ENCODE measurements around the gene ENDOV.

Gene ENDOV

DNA sequence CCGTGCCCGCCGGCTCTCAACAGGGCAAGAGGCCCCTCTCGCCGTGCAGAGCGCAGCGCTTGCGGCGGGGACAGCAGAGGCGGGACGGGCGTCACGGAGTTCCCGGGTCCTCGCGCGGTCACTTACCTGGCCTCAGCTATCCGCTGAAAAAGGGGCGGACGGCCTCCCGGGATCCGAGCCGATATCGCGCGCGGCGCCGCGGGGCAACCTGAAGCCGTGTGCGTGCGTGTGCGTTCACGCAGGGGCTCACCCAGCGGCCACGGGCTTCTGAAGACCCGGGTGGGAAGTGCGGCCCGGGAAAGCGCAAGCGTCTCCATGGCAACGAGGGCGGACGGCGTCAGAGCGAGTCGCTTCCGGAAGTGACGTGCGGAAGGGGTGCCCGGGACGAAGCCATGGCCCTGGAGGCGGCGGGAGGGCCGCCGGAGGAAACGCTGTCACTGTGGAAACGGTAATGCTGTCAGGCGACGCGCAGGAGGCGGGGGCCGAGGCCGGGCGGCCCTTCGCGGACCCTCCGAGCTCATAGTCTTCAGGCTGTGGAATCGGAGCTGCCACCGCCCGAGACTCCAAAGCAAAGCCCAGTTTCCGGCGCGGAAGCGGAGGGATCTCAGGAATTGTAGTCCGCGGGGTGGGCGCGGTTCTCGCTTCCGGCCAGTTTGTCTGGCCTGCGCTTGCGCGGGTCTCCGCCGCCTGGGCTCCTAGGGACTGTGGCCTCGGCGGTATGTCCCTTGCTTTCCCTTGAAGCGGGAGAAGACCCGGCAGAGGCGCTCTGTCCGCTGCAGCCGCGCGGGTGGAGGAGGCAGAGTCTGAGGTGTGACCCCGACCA, at the start of gene ENDOV:
Gene ENDOV (plus strand): TSS at position 365 of the 823 bp plus-strand sequence. CDS start 28 bp downstream, at position 393.
- DNase-seq (ENCODE audit: low spot score) = peak; percentile 98

DNA sequence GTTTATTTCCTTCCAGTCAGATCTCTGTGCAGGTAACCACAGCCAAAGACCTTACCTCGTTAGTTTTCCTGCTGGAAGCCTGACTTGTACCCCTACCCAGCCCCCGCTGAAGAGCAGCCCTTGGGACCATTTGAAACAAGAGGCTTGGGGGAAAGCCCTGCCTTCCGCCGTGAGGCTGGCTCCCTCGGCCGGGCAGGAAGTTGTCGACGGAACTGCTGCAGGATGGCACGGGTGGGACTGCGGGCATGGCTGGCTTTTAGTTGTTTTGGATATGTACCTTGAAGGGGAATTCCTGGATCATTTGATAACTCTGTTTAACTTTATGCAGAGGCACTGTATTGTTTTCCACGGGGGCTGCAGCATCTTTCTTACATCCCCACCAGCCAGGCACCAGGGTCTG, 49.0 kb upstream of the ENDOV start:
- DNase-seq (ENCODE audit: low spot score) = no peak

DNA sequence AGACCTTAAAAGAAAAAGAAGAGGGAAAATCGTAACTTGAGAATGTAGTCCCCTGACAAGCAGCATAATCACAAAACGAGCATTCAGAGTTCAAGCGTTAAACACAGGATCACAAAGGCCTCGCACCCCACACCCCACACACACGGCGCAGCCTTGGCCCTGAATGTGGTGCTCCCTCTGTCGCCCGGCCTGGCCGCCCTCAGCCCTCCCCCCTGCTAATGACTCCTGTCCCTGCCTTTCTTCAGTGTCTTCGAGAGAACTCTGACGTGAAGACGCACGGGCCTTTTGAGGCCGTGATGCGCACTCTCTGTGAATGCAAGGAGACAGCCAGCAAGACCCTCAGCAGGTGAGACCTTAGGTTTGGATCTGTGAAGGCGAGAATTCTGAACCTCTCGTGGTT, 47.5 kb upstream of the ENDOV start:
- DNase-seq (ENCODE audit: low spot score) = no peak

DNA sequence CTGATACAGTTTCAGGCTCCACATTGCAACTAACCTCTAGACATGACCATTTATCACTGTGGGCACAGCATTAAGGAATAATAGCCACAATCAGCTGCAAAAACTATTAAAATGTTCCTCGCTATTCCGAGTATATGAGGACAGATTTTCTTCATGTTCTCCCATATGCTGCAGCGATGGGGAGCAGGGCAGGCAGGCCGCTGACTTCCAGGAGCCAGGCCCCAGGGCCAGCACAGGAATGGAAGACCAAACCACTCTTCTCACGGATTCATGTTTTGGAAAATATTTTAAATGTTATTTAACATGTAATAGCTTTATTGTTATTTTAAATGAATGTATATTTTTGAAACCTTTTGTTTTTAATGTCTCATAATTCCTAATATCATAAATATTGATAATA, 43.8 kb upstream of the ENDOV start:
- no peak for DNase-seq (ENCODE audit: low spot score)

DNA sequence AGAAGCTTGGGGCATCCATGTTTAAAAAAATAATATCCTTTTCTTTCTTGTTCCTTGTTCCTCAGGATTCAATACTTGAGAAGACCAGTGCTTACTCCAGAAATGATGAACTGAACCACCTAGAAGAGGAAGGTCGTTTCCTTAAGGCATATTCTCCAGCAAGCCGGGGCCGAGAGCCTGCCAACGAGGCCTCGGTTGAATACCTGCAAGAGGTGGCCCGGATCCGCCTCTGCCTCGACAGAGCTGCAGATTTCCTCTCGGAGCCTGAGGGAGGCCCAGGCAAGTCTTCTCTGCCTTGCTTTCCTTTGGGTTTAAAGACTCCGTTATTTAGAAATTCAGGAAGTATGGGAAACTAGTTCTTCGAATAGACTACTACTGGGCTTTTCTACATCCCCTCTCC, 42.5 kb upstream of the ENDOV start:
- DNase-seq (ENCODE audit: low spot score) = no peak

DNA sequence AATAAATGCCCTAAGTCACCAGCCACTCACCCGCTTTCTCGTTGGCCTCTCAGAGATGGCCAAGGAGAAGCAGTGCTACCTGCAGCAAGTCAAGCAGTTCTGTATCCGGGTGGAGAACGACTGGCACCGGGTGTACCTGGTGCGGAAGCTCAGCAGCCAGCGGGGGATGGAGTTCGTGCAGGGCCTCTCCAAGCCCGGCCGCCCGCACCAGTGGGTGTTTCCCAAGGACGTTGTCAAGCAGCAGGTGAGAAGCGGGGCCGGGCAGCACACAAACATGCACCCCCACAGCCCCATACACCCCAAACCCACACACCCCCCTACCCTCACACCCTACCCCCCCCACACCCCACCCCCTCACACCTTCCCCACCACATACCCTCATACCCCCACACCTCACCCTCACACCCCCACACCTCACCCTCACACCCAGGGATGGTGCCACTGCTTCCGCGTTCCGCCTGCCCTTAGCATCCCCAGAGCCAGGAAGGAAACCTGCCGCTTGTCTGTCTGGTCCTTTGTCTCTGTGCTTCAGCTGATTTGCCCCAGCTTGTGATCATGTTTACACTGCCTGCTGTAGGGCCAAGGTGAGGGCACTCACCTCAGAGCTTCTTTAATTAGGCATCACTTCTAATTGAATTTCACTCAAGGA, 41.9 kb upstream of the ENDOV start:
- no peak for DNase-seq (ENCODE audit: low spot score)

DNA sequence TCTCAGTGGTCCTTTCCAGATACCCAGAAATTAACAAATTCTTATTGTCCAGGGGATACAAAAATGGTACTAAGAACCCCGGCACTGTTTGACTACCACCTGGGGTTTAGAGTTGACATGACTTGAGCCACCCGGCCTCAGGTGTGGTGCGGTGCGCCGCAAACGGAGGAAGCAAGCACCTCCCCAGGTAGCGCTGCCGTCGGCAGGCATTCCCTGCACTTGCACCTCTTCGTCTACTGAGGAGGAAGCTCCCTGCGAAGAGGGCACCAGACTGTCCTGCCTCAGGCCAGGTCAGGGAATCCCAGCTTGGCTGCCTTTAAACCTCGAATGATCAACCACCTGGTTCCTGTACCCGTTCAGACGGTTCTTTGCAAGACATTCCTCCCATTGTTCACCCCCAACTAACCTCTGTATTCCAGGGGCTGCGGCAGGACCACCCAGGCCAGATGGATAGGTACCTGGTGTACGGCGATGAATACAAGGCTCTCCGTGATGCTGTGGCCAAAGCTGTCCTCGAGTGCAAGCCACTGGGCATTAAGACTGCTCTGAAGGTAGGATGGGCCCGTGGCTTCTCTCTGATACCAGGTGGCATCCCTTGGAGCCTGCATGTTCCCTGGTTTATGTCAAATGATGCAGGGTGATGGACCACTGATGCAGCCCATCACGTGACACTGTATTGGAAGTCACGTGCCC, 40.8 kb upstream of the ENDOV start:
- no peak for DNase-seq (ENCODE audit: low spot score)

DNA sequence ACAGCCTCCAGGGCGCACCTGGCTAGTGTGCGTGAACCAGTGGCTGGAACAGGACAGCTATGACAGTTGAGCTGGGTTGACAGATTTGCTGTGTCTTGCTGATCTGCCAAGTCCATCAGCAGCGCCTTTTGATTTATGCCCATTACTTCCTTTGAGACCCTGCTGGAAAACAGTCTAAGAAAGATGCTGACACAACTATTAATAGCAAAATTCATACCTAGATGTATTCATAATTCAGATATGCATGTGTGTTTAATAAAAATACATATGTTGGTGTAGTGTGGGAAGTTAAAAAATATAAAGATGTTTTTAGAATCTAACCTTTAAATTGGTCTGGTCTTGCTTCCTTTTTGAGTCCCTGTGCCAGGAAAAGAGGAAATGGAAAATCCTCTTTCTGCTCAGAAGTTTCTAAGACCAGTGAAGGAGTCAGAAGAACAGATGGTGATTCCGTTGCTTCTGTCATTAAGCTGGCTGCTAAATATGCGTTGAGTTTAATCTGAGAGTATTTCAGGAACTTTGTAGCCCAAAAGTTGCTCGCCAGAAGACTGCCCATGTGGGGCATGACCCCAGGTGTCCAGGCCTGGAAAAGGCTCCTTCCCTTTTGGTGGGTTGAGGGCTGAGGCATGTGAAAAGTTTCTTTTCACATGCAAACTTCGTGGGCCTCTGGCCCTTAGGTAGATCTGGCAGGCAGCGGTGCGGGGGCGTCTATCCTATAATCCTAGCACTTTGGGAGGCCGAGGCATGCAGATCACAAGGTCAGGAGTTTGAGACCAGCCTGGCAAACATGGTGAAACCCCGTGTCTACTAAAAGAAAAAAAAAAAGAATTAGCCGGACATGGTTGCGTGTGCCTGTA, 40.0 kb upstream of the ENDOV start:
- DNase-seq (ENCODE audit: low spot score) = no peak

DNA sequence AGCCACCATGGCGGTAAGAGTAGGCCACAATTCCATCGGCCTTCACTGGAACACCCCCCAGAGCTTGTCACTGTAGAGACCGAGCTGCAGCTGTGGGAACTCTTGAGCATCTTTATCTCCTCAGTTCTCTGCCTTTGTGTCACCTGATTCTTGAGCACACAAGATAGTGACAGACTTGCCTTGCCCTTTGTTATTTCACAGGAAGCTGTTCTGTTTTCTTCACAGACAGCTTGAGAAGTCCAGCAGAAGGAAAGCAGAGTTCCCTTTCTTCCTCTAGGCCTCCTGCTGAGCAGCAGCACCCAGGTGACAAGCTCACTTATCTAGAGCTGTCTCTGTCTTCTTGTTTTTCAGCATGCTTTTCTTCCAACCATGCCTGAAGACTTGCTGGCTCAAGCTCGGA, 38.4 kb upstream of the ENDOV start:
- DNase-seq (ENCODE audit: low spot score) = no peak

DNA sequence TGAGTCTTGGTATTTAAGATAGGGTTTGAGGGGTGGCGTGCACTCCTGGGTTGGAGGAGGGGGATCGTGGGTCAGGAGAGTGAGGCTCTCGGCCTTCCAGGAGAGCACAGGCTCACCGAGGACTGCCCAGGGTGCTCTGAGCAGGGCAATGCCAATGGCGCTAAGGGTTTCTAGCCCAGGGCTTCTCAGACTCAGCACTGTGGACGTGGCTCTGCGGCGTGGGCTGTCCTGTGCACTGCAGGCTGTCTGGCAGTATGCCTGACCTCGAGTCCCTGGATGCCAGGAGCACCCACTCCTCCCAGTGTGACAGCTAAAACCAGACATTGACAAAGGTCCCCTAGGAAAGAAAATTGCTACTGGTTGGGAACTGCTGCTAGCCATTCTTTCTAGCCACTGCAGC, 37.2 kb upstream of the ENDOV start:
- DNase-seq (ENCODE audit: low spot score) = no peak

DNA sequence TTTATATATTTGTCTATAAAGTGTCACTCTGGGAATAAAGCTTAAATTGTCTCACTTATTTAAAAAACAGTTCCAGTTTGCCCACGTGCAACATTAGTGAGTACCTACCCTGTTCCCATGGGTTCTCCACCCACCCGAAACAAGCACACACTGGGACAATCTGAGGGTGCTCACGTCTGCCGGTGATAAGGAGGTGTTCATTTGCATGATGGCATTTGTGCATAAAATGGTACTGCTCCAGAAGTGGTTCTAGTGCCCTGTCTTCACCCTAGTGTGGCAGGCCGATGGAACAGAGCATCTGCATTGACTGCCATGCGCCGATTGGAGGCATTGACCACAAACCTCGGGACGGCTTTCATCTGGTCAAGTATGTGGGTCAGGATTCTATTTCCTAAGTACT, 35.6 kb upstream of the ENDOV start:
- no peak for DNase-seq (ENCODE audit: low spot score)

DNA sequence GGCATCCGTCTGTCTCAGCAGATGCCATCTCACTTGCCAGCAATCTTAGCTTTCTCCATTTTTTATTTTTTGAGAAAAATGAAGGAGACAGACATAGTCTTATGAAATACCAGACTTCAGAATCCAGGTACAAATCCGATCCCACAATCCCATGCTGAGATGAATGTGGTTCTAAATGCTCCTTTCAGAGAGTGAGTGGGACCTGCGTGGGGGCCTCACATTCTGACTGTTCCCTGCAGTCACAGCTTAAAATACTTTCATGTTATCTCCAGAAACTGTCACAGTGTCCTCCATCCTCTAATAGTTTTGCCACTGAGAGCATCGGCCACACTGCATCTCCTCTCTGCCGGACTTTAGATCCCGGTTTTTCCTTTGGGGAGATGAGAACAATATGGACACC, 34.9 kb upstream of the ENDOV start:
- DNase-seq (ENCODE audit: low spot score) = no peak

DNA sequence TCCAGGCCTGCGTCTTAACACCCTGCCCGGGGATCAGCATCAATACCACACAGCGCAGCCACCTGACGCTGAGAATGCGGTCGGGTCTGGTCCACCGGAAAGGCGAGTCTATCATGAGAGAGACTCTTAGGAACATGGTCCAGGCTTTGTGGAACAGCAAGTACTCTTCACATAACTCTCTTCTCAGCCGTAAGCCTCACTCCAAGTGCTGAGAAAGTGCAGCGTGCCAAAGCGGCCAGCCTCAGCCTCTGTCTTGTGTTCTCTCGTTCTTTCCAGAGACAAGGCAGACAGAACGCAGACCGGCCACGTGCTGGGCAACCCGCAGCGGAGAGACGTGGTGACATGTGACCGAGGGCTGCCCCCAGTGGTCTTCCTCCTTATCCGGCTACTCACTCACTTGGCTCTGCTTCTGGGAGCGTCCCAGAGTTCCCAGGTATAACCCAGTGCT, 34.4 kb upstream of the ENDOV start:
- no peak for DNase-seq (ENCODE audit: low spot score)

DNA sequence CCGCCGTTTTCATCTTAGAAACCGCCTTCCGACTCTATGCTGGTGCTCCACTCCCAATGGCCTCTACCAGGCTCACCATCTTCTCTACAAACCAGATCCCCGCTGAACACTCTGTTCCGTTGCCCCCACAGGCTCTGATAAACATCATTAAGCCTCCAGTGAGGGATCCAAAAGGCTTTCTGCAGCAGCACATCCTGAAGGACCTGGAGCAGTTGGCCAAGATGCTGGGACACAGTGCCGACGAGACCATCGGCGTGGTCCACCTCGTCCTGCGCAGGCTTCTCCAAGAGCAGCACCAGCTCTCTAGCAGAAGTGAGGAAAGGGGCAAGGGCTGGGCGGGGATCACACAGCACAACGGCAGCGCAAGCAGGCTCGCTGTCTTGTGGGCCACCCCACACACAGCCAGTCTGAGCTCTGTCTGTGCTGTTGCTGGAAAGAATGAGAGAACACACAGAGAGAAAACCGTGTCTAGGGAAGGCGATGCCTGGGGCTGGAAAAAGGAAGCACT, 33.5 kb upstream of the ENDOV start:
- no peak for DNase-seq (ENCODE audit: low spot score)

DNA sequence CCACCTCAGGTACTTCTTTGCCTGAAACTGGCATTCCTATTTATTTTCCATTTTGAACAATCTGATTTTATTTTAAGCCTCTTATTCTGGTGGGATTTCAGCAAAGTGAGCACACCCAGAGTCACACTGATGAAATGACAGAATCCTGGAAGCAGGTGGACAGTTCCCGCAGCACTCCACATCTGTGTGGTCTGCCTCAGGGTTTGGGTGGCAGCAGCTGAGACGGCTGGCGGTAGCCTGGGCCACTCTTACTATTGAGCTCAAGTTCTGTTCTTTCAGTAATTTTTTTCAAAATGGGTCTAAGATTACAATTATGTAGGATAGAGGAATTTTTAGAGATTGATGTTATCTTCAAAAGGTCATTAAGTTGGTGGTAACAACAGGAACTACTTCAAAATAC, 32.5 kb upstream of the ENDOV start:
- no peak for DNase-seq (ENCODE audit: low spot score)

DNA sequence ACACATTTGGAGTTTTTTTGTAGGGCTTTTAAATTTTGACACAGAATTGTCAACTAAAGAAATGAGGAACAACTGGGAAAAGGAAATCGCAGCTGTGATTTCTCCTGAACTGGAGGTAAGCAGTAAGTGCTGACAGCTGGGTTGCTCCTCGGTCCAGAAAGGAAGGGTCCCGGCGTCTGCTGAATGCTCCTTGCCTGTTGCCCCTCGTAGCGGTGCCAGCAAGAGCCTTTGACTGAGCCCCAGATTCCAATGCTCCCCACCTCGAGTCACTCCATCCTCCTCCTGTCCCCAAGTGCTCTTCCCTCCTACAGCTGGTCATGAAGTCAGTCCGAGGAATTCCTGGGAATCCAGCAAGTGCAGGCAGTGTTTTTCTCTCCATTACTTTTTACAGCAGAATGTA, 32.0 kb upstream of the ENDOV start:
- no peak for DNase-seq (ENCODE audit: low spot score)

DNA sequence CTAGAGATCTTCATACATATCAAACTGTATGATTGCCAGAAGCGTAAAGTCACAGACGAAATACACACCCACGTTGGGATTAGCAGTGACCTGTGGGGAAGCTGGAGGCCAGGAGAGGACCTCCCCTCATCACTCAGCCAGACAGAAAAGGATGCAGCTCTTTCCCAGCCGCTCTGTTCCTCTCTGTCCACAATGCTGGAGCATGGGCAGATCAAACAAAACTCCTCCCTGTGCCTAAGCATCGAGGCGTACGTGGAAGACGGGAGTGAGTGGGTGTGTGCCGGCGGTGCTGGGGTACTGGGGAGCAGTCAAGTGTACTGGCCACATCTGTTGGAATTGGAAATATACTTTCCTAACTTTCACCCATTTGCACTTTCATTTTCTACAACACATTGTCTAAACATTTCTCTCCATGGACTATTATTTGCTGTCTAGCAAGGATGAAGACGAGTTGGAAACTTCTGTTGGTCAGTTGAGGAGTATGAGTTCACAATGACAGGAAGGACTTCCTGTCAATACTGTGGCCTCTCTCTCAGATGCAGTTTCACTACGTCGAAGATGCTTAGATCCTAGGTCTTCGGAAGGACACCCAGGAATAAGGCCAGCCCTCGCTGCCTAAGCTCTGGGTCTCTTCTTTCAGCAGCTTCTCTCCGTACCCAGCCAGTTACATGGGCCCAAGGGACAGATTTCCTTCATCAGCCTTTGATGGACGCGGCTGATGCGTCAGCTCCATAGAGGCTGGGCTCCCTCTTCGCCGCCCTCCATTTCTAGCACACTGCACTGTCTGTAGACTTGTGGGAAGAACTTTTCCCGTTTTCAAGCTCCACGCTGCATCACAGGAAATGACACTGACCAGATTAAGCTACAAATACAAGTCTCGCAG, 30.6 kb upstream of the ENDOV start:
- no peak for DNase-seq (ENCODE audit: low spot score)

DNA sequence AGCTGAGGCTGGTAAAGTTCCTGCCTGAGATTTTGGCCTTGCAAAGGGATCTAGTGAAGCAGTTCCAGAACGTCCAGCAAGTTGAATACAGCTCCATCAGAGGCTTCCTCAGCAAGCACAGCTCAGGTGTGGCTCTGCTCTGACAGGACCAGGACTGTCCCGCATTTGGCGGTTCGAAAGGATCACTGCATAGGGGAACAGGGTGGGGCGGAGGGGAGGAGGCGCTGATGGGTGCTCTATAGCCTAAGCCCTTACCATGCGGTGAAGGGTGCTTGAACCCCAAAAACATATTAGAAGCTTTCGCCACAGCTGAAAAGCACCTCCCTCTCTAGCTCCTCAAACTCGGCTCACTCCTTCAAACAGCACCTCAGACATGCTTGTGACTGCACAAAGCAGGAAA, 29.9 kb upstream of the ENDOV start:
- DNase-seq (ENCODE audit: low spot score) = no peak

DNA sequence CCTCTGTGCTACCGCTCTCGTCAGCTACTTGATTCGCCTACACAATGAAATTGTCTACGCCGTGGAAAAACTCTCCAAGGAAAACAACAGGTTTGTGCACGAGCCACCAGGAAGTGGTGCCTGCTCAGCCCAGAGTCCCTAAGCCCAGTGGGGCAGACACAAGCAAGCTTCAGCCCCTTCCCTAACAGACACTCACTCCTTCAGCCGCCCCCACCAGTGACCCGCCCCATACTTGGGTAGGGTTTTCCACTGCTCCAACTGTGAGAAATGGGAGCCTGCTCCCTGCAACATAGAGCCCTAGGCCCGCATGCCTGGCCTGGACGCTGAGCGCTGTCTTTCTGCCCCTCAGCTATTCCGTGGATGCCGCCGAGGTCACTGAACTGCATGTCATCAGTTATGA, 28.6 kb upstream of the ENDOV start:
- DNase-seq (ENCODE audit: low spot score) = no peak

DNA sequence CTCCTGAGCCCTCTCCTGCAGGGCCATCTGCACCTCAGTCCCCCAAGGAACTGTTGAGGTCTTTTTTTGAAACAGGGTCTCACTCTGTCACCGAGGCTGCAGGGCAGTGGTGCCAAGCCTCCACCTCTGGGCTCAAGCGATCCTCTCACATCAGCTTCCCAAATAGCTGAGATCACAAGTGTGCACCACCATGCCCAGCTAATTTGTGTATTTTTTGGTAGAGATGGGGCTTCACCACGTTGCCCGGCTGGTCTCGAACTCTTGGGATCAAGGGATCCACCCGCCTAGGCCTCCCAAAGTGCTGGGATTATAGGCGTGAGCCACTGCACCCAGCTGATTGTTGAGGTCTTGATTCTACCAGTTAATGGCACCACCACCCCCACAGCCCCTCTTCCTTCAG, 27.9 kb upstream of the ENDOV start:
- DNase-seq (ENCODE audit: low spot score) = no peak

DNA sequence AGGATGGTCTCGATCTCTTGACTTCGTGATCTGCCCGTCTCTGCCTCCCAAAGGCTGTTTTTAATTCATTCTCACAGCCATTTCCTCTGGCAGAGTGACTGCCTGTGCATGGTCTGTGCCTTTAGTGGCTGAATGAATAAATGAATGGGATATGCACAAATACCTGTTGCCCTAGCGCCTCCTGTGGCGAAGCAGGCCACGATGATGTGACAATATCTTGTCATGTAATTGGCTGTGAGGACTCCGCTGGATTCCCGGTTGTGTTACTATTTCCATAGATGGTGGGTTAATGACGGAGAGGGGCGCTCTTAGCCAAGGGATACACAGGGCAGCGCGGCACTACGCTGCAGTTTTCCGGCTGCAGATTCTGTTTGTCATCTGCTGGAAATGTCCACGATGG, 26.8 kb upstream of the ENDOV start:
- DNase-seq (ENCODE audit: low spot score) = no peak
